BE2C (cell line): ENCODE data around the gene ZZZ3.
"Not testable (repeated sequence)": the region's sequence is repeated elsewhere in the genome, so short reads cannot be mapped to it uniquely, and the experiment has no call there.

Experiments
- DNase-seq: peaks from one replicate; pipeline ENCODE4 v3.0.0-alpha.2; 2020
- H3K27me3 ChIP-seq: fragments of 250-450 bp; sonication (Bioruptor Pico); 2 replicates; pipeline ENCODE4 v1.5.1; 2020; ENCODE audit warnings: mild to moderate bottlenecking
- H3K36me3 ChIP-seq: fragments of 250-450 bp; sonication (Bioruptor Pico); 2 replicates; pipeline ENCODE4 v1.5.1; 2020; ENCODE audit warnings: mild to moderate bottlenecking
- H3K4me1 ChIP-seq: fragments of 250-450 bp; sonication (Bioruptor Pico); 2 replicates; pipeline ENCODE4 v1.5.1; 2020
- H3K4me3 ChIP-seq: 2 replicates; pipeline ENCODE4 v1.5.1; 2011; ENCODE audit warnings: low read depth, low read length
- H3K9me3 ChIP-seq: fragments of 250-450 bp; sonication (Bioruptor Pico); 2 replicates; pipeline ENCODE4 v1.5.1; 2020
- TF ChIP-seq, protein P1 (sequence below): IDR thresholded peaks from 2 replicates; pipeline ENCODE4 v1.5.1; 2012; ENCODE audit warnings: mild to moderate bottlenecking, low read depth, low read length

Gene ZZZ3

DNA sequence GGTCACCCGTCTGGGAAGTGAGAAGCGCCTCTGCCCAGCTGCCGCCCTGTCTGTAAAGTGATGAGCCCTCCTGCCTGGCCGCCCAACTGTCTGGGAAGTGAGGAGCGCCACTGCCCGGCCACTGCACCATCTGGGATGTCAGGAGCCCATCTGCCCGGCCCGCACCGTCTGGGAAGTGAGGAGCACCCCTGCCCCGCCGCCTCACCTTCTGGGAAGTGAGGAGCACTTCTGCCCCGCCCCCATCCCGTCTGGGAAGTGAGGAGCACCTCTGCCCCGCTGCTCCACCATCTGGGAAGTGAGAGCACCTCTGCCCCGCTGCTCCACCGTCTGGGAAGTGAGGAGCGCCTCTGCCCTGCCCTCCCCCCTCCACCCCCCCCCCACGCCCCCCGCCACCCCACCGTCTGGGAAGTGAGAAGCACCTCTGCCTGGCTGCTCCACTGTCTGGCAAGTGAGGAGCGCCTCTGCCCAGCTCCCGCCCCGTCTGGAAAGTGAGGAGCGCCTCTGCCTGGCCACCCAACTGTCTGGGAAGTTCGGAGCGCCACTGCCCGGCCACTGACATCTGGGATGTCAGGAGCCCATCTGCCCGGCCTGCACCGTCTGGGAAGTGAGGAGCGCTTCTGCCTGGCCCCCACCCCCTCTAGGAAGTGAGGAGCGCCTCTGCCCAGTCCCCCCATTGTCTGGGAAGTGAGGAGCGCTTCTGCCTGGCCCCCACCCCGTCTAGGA lies 4.5 kb upstream of the ZZZ3 start:
- Histone ChIP-seq H3K4me1 (no peaks in the 10 kb centered on the region), H3K36me3 (no peaks in the 10 kb centered on the region), H3K27me3 (no peaks in the 10 kb centered on the region), H3K4me3 (no peak overlapping the region), H3K9me3 (no peaks in the 10 kb centered on the region)
- TF ChIP-seq, protein P1, sequence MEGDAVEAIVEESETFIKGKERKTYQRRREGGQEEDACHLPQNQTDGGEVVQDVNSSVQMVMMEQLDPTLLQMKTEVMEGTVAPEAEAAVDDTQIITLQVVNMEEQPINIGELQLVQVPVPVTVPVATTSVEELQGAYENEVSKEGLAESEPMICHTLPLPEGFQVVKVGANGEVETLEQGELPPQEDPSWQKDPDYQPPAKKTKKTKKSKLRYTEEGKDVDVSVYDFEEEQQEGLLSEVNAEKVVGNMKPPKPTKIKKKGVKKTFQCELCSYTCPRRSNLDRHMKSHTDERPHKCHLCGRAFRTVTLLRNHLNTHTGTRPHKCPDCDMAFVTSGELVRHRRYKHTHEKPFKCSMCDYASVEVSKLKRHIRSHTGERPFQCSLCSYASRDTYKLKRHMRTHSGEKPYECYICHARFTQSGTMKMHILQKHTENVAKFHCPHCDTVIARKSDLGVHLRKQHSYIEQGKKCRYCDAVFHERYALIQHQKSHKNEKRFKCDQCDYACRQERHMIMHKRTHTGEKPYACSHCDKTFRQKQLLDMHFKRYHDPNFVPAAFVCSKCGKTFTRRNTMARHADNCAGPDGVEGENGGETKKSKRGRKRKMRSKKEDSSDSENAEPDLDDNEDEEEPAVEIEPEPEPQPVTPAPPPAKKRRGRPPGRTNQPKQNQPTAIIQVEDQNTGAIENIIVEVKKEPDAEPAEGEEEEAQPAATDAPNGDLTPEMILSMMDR, result no peak
- no peak for DNase-seq

DNA sequence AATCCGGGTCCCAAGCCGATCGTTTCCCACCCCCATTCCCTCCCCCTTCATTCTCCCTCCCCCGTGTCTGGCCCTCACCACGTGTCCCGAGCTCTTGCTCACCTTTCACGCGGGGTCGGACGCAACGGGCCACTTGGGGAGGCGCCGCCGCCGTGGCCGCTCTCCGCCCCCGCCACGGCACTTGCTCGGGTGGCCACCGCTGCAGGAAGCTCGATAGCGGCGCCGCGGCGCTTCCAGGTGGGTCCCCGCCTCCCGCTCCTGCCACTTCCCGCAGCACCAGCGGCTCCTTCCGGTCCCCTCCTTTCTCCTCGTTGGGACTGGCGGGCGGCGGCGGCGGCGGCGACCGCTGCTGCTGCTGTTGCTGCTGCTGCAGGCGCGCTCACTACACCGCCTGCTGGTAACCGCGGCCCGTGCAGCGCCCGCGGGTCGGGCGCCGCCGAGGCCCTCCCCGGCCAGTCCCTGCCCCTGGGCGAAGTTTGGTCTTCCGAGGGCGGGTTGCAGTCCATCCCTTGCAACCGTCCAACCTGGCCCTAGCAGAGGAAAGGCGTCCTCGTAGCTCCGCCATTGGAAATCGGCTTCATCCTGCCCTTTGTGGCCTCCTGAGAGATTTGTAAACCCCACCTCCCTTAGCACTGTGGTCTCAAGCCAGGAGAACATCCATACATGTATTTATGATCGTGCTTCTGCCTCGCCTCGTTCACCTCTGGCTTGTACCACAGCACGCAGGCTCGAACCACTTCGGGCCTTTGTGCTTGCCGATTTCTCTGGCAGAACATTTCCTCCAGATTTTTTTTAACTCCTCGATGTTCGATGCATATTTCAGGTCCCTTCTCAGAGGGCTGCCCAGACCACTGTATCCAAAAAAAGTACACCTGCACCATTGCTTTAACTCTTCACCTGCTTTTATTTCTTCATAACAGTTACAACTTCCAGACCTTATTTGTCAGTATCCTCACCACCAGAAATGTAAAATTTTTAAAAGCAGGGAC lies 996 bp upstream of the ZZZ3 start:
- DNase-seq, result peak; percentile 91
- H3K9me3 ChIP-seq, result no peaks in the 10 kb centered on the region
- H3K4me1 ChIP-seq, result no peaks in the 10 kb centered on the region
- TF ChIP-seq, protein P1, result peak; percentile 51
- no peaks in the 10 kb centered on the region for H3K36me3 ChIP-seq
- peak overlapping the region; percentile 92 for H3K4me3 ChIP-seq
- H3K27me3 ChIP-seq, result no peaks in the 10 kb centered on the region

DNA sequence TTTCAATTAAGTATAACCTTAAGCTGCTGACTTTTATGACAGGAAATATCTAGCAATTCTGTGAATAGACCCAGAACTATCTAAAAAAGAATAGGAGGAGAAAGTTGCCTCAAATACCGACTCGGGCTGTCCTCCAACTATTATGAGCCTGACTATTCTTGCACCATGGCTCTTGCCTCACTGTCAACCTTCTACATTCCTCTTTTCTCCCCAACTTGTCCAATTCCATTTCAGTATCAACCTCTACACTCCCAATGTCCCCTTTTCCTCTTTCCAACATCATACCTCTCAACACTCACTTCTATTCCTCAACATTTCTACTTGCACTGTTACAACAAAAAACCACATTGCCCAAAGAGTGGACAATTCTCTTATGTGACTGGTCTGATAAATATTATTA lies 2.3 kb downstream of the ZZZ3 start:
- H3K9me3 ChIP-seq, result no peaks in the 10 kb centered on the region
- no peaks in the 10 kb centered on the region for H3K27me3 ChIP-seq
- TF ChIP-seq, protein P1, result no peak
- no peaks in the 10 kb centered on the region for H3K36me3 ChIP-seq
- DNase-seq, result no peak
- H3K4me3 ChIP-seq, result no peak overlapping the region
- no peaks in the 10 kb centered on the region for H3K4me1 ChIP-seq

DNA sequence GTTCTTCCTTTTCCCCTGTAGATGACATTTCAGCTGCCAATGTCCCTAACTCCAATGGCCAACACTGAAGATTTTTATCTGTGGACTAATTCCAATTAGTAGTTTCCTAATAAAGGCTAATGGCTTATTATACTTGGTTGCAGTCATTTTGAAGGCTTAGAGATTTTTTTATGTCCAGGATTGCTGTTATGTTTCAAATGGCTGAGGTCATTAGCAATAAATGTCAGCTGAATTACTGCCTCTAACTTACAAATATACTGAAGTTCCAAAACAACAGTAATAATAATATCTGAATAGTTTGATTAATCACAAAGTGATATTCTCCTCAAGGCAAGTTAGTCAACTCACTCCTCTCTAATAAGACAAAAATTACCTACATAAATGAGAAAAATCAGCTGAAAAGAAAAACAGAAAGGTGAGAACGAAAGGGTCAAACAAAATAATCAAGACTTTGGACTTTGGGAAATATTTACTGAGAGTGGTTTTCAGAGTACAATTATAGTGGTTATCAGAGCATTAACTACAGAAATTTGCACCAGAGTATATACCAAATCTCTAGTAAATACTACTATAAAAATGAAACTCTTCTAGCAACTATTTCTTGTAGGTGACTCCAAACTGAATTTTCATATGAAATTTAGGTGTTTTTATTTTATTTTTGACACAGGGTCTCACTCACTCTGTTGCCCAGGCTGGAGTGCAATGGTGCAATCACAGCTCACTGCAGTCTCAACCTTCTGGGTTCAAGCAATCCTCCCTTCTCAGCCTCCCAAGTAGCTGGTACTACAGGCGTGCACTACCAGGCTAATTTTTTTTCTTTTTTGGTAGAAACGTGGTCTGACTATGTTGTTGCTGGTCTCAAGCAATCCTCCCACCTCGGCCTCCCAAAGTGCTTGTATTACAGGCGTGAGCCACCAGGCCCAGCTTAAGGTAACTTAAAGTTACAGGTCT lies 3.5 kb downstream of the ZZZ3 start:
- no peaks in the 10 kb centered on the region for H3K27me3 ChIP-seq
- DNase-seq, result no peak
- TF ChIP-seq, protein P1, result no peak
- H3K9me3 ChIP-seq, result no peaks in the 10 kb centered on the region
- no peak overlapping the region for H3K4me3 ChIP-seq
- H3K36me3 ChIP-seq, result no peaks in the 10 kb centered on the region
- H3K4me1 ChIP-seq, result no peaks in the 10 kb centered on the region

DNA sequence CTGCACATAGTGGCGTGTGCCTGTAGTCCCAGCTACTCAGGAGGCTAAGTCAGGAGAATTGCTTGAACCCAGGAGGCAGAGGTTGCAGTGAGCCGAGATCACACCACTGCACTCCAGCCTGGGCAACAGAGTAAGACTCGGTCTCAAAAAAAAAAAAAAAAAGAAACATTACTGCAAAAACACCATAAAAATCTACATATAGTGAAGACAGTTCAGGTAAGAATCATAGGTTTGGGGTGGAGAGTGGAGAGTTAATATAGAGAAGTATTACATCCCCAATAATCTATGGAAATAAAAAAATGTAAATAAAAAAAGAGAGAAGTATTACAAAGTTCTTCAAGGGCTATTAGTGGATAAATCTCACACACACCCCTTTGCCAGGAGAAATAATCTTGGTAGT lies 7.7 kb downstream of the ZZZ3 start:
- H3K4me1 ChIP-seq, H3K27me3 ChIP-seq, H3K36me3 ChIP-seq, DNase-seq, H3K9me3 ChIP-seq, H3K4me3 ChIP-seq: not testable (repeated sequence)

DNA sequence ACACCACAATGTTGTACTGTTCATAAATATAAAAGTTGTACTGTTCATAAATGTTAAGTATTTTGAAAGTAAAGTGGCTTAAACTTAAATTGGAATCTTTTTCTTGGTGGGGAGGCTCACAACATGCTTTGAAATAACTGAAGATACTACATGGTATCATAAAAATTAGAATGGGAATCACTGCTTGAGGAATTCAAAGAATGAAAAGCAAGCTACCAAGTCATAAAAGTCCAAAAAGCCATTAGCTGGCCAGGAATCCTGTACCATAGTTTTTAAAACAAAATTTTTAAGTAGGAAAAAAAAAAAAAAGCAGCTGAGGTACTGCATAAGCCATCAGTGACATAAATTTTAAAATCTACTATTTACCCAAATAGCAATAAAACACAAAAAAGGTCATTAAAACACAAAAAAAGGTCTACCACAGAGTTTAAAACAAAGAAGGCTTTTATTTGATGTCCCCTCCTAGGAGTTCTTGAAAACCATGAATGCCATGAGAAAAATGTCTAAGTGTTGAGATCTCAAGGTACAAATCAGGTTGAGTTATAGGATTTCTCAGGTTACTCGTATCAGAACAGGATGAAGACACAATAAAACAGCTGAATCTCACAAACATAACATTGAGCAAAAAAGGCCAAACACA lies 8.6 kb downstream of the ZZZ3 start:
- H3K4me3 ChIP-seq, result no peak overlapping the region
- H3K36me3 ChIP-seq, result no peaks in the 10 kb centered on the region
- no peak for DNase-seq
- TF ChIP-seq, protein P1, result no peak
- no peaks in the 10 kb centered on the region for H3K27me3 ChIP-seq
- H3K9me3 ChIP-seq, result no peaks in the 10 kb centered on the region
- no peaks in the 10 kb centered on the region; the same call in 1 of the 2 replicates for H3K4me1 ChIP-seq
